ENCODE results near the gene AKAP10.

DNA sequence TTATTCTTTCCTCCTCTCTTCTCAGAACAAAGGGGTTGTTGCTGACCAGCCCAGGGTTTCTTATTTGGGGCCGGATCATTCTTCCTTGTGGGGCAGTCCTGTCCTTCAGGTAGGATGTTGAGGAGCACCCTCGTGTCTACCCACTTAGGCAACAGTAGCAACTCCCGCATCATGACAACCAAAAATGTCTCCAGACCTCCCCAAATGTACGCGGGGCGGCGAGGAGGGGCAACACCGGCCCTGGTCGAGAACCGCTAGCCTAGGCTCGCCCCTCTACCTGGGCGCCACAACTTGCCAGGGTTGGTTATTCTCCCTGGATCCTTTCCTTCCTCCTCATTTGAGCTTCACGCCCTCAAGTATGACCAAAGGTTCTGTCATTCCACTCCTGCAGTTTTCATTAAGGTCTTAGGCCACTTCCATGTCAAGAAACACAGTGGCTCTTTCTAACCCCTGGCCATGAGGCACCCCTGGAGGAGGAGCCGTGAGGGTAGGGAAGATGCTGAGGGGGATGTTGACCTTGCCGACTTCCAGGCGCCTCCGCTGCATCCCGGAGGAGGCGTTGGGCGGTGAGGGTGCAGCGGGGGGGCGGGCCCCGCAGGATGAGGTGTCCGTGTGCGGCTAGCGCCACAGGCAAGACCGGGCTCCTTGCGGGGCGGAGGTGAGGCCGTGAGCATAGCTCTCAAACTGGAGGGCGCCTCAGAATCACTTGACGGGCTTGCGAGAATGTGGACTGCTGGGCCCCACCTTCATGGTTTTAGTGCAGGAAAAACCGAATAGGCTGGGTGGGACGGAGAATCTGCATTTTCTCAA, 30.8 kb upstream of the AKAP10 start:
- no peak for TF ChIP-seq SUZ12 (IDR thresholded peaks at IDR 0.05; ENCODE audit: extremely low read depth, insufficient read depth, insufficient read length)
- no peak for TF ChIP-seq ZNF274 (IDR thresholded peaks at IDR 0.05; ENCODE audit: low read depth, low read length)
